K562 treated with DMSO at 1 percent for 4 hours (cell line): ENCODE data around the gene KIF16B. TPM values are rescaled to one million over a fixed set of nuclear protein-coding genes. Genes with fewer than 3 reads are reported as not detected.

Experiments
- total RNA-seq: library from RNA; unstranded; fragments of 300-600 nt; gene quantifications from 2 replicates; pipeline ENCODE4 v1.2.3, GENCODE V29; 2022; ENCODE audit not compliant: insufficient read depth

KIF16B gene, protein sequence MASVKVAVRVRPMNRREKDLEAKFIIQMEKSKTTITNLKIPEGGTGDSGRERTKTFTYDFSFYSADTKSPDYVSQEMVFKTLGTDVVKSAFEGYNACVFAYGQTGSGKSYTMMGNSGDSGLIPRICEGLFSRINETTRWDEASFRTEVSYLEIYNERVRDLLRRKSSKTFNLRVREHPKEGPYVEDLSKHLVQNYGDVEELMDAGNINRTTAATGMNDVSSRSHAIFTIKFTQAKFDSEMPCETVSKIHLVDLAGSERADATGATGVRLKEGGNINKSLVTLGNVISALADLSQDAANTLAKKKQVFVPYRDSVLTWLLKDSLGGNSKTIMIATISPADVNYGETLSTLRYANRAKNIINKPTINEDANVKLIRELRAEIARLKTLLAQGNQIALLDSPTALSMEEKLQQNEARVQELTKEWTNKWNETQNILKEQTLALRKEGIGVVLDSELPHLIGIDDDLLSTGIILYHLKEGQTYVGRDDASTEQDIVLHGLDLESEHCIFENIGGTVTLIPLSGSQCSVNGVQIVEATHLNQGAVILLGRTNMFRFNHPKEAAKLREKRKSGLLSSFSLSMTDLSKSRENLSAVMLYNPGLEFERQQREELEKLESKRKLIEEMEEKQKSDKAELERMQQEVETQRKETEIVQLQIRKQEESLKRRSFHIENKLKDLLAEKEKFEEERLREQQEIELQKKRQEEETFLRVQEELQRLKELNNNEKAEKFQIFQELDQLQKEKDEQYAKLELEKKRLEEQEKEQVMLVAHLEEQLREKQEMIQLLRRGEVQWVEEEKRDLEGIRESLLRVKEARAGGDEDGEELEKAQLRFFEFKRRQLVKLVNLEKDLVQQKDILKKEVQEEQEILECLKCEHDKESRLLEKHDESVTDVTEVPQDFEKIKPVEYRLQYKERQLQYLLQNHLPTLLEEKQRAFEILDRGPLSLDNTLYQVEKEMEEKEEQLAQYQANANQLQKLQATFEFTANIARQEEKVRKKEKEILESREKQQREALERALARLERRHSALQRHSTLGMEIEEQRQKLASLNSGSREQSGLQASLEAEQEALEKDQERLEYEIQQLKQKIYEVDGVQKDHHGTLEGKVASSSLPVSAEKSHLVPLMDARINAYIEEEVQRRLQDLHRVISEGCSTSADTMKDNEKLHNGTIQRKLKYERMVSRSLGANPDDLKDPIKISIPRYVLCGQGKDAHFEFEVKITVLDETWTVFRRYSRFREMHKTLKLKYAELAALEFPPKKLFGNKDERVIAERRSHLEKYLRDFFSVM (N-terminal part only)
- 4.6 and 10.5 TPM in 2 replicates for total RNA-seq

DNA sequence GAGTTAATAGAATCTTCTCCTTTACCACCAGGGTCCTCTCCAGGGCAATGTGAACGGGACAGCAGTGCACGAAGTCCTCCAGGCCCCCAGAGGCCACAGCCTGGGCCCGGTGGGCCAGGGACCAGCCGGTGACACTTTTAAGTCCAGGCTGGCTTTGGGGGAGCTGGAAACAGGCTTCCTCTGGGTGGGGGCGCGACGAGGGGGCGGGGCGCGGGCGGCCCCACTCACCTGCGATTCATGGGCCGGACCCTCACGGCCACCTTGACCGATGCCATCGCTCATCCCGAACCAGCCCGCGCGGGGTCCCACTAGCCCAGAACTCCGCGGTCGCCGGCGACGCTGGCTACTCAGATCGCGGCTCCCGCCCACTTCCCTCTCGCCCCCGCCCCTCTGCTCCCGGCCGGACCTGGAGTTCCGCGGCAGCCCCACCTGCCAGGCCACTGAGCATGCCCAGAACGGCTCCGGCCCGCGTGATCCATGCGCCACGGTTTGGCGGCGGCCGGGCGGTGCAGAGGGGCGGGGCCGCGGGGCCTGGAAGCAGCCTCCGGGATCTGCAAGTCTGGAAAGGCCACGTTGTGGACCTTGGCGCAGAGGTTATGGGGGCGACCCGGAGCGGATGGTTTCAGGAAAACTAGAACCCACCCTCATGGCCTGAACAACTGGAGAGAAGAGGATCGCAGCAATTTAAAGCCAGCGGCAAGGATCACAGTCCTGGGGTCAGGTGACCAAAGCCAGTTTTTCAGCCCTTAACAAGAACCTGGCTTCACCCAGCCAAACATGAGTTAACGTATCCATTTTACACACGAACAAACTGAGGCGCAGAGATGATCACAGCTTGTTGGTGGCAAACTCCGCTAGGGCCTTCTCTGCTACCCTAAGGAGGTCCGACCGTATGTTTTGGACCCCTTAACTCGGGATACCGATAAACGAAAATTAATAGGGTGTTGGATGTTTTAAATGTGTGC lies at the start of gene KIF16B:
Gene KIF16B, minus strand, starts transcription at position 448 of the 965 bp plus-strand sequence. Its CDS starts 173 bp downstream, at position 275.

Other genes starting within 250 kb of the KIF16B start
- gene SNRPB2, start 156.6 kb upstream of the KIF16B start, total RNA-seq, result 27.0 and 34.4 TPM in 2 replicates
- not detected in 2 replicates for gene OTOR, start 174.9 kb upstream of the KIF16B start, total RNA-seq